ENCODE measurements around the gene LMBR1.
"Not testable (repeated sequence)": the region's sequence is repeated elsewhere in the genome, so short reads cannot be mapped to it uniquely, and the experiment has no call there.

The LMBR1 gene

GRCh38 chr7:156843582-156843981 is 49.4 kb downstream of the LMBR1 start:
- not testable (repeated sequence) for DNase-seq

- no peak for DNase-seq
Measured at GRCh38 chr7:156843157-156843556, 49.8 kb downstream of the LMBR1 start.

GRCh38 chr7:156842740-156843140 is 50.2 kb downstream of the LMBR1 start:
- no peak for DNase-seq

- DNase-seq = no peak
Measured at GRCh38 chr7:156842317-156842716, 50.7 kb downstream of the LMBR1 start.

GRCh38 chr7:156841497-156841896 is 51.5 kb downstream of the LMBR1 start:
- no peak for DNase-seq

GRCh38 chr7:156840134-156840533 is 52.8 kb downstream of the LMBR1 start:
- peak; percentile 4 for DNase-seq

GRCh38 chr7:156836443-156836842 is 56.5 kb downstream of the LMBR1 start:
- DNase-seq = no peak

- DNase-seq = no peak
Measured at GRCh38 chr7:156834462-156834861, 58.5 kb downstream of the LMBR1 start.

GRCh38 chr7:156833312-156833711 is 59.7 kb downstream of the LMBR1 start:
- DNase-seq = no peak

- DNase-seq = no peak
Measured at GRCh38 chr7:156832195-156832877, 60.6 kb downstream of the LMBR1 start.

GRCh38 chr7:156829669-156830336 is 63.2 kb downstream of the LMBR1 start:
- DNase-seq = no peak

- peak; percentile 15 for DNase-seq
Measured at GRCh38 chr7:156827587-156828203, 65.3 kb downstream of the LMBR1 start.

- no peak for DNase-seq
Measured at GRCh38 chr7:156823435-156823834, 69.5 kb downstream of the LMBR1 start.

- DNase-seq = peak; percentile 4
Measured at GRCh38 chr7:156820445-156821063, 72.4 kb downstream of the LMBR1 start.

GRCh38 chr7:156819733-156820295 is 73.2 kb downstream of the LMBR1 start:
- no peak for DNase-seq

GRCh38 chr7:156818133-156818532 is 74.8 kb downstream of the LMBR1 start:
- no peak for DNase-seq

- DNase-seq = peak; percentile 32
Measured at GRCh38 chr7:156816943-156817572, 75.9 kb downstream of the LMBR1 start.

GRCh38 chr7:156811706-156812105 is 81.3 kb downstream of the LMBR1 start:
- DNase-seq = no peak

- DNase-seq = not testable (repeated sequence)
Measured at GRCh38 chr7:156803656-156804055, 89.3 kb downstream of the LMBR1 start.

GRCh38 chr7:156802214-156802613 is 90.8 kb downstream of the LMBR1 start:
- DNase-seq = no peak

GRCh38 chr7:156795415-156795814 is 97.6 kb downstream of the LMBR1 start:
- DNase-seq = no peak

- no peak for DNase-seq
Measured at GRCh38 chr7:156793334-156793733, 99.6 kb downstream of the LMBR1 start.

GRCh38 chr7:156792611-156793010 is 100.4 kb downstream of the LMBR1 start:
- peak; percentile 91 for DNase-seq
